T-helper 2 cell treated with Interferon-gamma antibody and Interleukin-4, amounts not matched to agents 5 μg/mL and 100 μg/mL, for 36 hours (primary cell): ENCODE results near the gene KRT38.

ENCODE experiments used
- DNase-seq: peaks from one replicate; pipeline ENCODE4 v3.0.0; 2021; ENCODE audit warnings: low spot score
- H3K27ac Mint-ChIP-seq: one replicate; pipeline ENCODE4 v1.8.0; 2021; ENCODE audit warnings: mild to moderate bottlenecking, mixed read lengths
- H3K27me3 Mint-ChIP-seq: one replicate; pipeline ENCODE4 v1.8.0; 2021; ENCODE audit warnings: low read depth, mixed read lengths
- H3K36me3 Mint-ChIP-seq: one replicate; pipeline ENCODE4 v1.8.0; 2021; ENCODE audit warnings: low read depth, mixed read lengths
- H3K4me1 Mint-ChIP-seq: one replicate; pipeline ENCODE4 v1.8.0; 2021; ENCODE audit warnings: low read depth, mixed read lengths
- H3K4me3 Mint-ChIP-seq: one replicate; pipeline ENCODE4 v1.8.0; 2022; ENCODE audit warnings: mild to moderate bottlenecking, moderate library complexity, mixed read lengths
- H3K9me3 Mint-ChIP-seq: one replicate; pipeline ENCODE4 v1.8.0; 2021; ENCODE audit warnings: mixed read lengths

The KRT38 gene

DNA sequence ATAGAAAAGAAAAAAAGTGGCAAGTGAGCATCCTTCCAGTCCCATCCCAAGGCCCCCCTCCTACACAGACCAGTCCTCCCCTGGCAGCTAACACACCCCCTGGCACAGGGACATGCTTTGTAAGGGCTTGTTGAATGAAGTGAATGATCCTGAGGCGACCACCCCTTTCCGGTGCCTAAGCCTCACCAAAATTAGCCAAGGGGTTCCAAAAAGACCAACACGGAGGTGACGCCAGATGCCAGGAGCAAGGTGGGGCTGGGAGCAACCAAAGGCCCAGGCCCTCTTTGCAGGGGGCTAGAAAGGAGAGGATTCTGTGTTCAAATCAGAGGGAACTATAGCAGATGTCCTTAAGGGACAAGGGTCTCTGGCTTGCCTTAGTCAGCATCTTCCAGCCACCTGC lies 34.6 kb upstream of the KRT38 start:
- H3K4me3 Mint-ChIP-seq, result no peak overlapping the region
- no peaks in the 10 kb centered on the region for H3K36me3 Mint-ChIP-seq
- H3K4me1 Mint-ChIP-seq, result no peaks in the 10 kb centered on the region
- DNase-seq, result no peak
- no peaks in the 10 kb centered on the region for H3K9me3 Mint-ChIP-seq
- no peak overlapping the region for H3K27ac Mint-ChIP-seq
- peaks cover 3% of the 10 kb centered on the region for H3K27me3 Mint-ChIP-seq

- DNase-seq, result no peak
- Mint-ChIP-seq H3K9me3 (no peaks in the 10 kb centered on the region), H3K36me3 (no peaks in the 10 kb centered on the region), H3K4me1 (no peaks in the 10 kb centered on the region), H3K27ac (no peak overlapping the region), H3K27me3 (peaks cover 3% of the 10 kb centered on the region), H3K4me3 (no peak overlapping the region)
These were observed 34.1 kb upstream of the KRT38 start for GRCh38 chr17:41474863-41475262.

DNA sequence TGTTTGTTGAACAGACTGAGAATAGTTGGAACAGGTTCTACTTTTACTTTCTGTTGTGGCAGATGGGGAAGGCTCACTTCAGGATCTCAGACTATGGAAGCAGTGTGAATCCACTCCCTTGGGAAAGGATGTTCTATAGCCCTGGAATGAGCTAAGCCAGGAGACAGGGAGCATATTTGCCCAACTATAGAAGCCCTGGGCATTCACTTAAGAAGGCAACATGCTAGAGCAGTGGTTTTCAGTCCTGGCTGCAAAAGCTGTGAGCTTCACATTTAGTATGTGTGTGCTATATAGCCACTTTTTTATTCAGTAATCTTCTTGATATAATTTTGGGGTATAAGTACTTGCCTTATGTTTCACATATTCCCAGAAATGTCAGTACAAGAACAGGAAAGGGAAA lies 27.6 kb upstream of the KRT38 start:
- no peak for DNase-seq
- H3K27ac Mint-ChIP-seq, result no peak overlapping the region
- H3K36me3 Mint-ChIP-seq, result no peaks in the 10 kb centered on the region
- peaks cover 5% of the 10 kb centered on the region for H3K27me3 Mint-ChIP-seq
- H3K4me3 Mint-ChIP-seq, result no peak overlapping the region
- H3K9me3 Mint-ChIP-seq, result no peaks in the 10 kb centered on the region
- no peaks in the 10 kb centered on the region for H3K4me1 Mint-ChIP-seq

- no peaks in the 10 kb centered on the region for H3K9me3 Mint-ChIP-seq
- H3K36me3 Mint-ChIP-seq, result no peaks in the 10 kb centered on the region
- no peak overlapping the region for H3K27ac Mint-ChIP-seq
These were observed 26.8 kb upstream of the KRT38 start for GRCh38 chr17:41467561-41467960.

DNA sequence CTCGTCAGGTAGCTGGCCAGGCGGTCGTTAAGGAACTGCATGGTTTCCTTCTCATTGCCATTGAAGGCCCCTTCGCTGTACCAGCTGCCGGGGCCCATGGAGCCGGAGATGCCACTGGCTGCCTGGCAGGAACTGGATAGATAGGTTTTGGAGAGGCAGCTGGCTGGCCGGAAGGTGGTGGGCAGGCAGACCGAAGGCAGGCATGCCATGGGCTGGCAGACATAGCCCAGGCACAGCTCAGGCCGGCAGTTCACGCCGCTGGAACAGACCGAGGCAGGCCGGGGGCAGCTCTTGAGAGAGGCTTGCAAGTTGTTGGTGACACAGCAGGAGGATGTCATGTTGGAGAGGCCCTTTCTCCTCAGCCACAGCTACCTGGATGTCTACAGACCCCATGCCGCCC lies 26.2 kb upstream of the KRT38 start, which contains the start of gene KRT32:
TSS of gene KRT32 (minus strand) at position 399 of the 400 bp plus-strand sequence. CDS start at position 338, 61 bp downstream.
- no peaks in the 10 kb centered on the region for H3K4me1 Mint-ChIP-seq
- DNase-seq, result no peak
- no peaks in the 10 kb centered on the region for H3K36me3 Mint-ChIP-seq
- H3K27me3 Mint-ChIP-seq, result peaks cover 5% of the 10 kb centered on the region
- no peak within 1 kb of the TSS for H3K27ac Mint-ChIP-seq
- no peaks in the 10 kb centered on the region for H3K9me3 Mint-ChIP-seq
- H3K4me3 Mint-ChIP-seq, result no peak within 1 kb of the TSS

More at GRCh38 chr17:41467561-41467960, 26.8 kb upstream of the KRT38 start:
- no peak overlapping the region for H3K4me3 Mint-ChIP-seq
- DNase-seq, result no peak
- peaks cover 5% of the 10 kb centered on the region for H3K27me3 Mint-ChIP-seq
- no peaks in the 10 kb centered on the region for H3K4me1 Mint-ChIP-seq

GRCh38 chr17:41464682-41465081 lies 23.9 kb upstream of the KRT38 start:
- no peak overlapping the region for H3K4me3 Mint-ChIP-seq

GRCh38 chr17:41464173-41464572 lies 23.4 kb upstream of the KRT38 start:
- peaks cover 3% of the 10 kb centered on the region for H3K27me3 Mint-ChIP-seq
- DNase-seq, result no peak
- H3K4me3 Mint-ChIP-seq, result no peak overlapping the region
- H3K9me3 Mint-ChIP-seq, result no peaks in the 10 kb centered on the region
- H3K27ac Mint-ChIP-seq, result no peak overlapping the region
- no peaks in the 10 kb centered on the region for H3K36me3 Mint-ChIP-seq
- H3K4me1 Mint-ChIP-seq, result no peaks in the 10 kb centered on the region

More at GRCh38 chr17:41464682-41465081, 23.9 kb upstream of the KRT38 start:
- Mint-ChIP-seq H3K9me3 (no peaks in the 10 kb centered on the region), H3K36me3 (no peaks in the 10 kb centered on the region), H3K27me3 (peaks cover 3% of the 10 kb centered on the region), H3K4me1 (no peaks in the 10 kb centered on the region), H3K27ac (no peak overlapping the region)
- no peak for DNase-seq

DNA sequence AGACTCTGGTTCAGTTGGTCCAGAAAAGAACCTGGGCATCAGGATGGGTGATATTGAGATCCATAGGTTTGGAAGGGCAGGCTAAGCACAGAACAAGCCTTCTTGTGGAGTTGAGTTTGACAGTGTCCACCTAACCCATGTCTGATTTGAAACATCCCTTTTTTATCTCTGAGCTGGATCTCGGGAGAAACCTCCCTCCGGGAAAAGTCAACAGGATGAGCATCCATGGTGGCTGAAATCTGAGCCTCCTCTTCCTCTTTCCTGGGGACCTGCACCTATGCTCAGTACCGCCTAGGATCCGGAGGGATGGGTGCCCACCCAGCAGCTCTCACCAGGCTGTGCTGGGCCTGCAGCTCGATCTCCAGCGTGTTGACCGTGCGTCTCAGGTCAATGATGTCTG lies 23.0 kb upstream of the KRT38 start:
- Mint-ChIP-seq H3K4me3 (no peak overlapping the region), H3K36me3 (no peaks in the 10 kb centered on the region), H3K4me1 (no peaks in the 10 kb centered on the region), H3K9me3 (no peaks in the 10 kb centered on the region), H3K27me3 (peaks cover 3% of the 10 kb centered on the region), H3K27ac (no peak overlapping the region)
- no peak for DNase-seq

- no peaks in the 10 kb centered on the region for H3K4me1 Mint-ChIP-seq
- H3K36me3 Mint-ChIP-seq, result no peaks in the 10 kb centered on the region
- H3K9me3 Mint-ChIP-seq, result no peaks in the 10 kb centered on the region
- no peak for DNase-seq
- no peak overlapping the region for H3K27ac Mint-ChIP-seq
- no peak overlapping the region for H3K4me3 Mint-ChIP-seq
- no peaks in the 10 kb centered on the region for H3K27me3 Mint-ChIP-seq
These were observed 21.9 kb upstream of the KRT38 start for GRCh38 chr17:41462705-41463104.

GRCh38 chr17:41457676-41458075 lies 16.9 kb upstream of the KRT38 start:
- Mint-ChIP-seq H3K4me1 (no peaks in the 10 kb centered on the region), H3K36me3 (no peaks in the 10 kb centered on the region), H3K4me3 (no peak overlapping the region), H3K27ac (no peak overlapping the region), H3K9me3 (no peaks in the 10 kb centered on the region), H3K27me3 (peaks cover 4% of the 10 kb centered on the region)
- no peak for DNase-seq

DNA sequence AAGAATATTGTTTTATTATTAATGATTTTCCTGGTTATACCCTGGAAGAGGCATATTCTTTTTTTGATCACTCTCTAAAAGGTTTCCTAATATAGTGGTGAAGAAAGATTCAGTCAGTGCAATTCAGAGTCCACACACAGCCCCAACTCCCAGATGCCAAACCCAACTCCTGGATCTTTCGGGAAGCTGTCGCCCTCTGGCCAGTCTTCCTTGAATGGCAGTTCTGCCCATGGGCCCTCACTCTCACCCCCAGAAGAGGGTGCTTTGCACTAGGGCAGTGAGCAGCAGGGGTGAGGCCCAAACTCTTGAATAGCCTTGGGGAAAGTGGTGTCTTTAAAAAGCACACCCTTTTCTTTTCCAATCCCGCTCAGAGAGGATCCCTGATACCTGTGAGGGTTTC lies 15.4 kb upstream of the KRT38 start:
- Mint-ChIP-seq H3K4me1 (no peaks in the 10 kb centered on the region), H3K36me3 (no peaks in the 10 kb centered on the region), H3K27me3 (peaks cover 8% of the 10 kb centered on the region), H3K4me3 (no peak overlapping the region), H3K27ac (no peak overlapping the region), H3K9me3 (no peaks in the 10 kb centered on the region)
- no peak for DNase-seq

DNA sequence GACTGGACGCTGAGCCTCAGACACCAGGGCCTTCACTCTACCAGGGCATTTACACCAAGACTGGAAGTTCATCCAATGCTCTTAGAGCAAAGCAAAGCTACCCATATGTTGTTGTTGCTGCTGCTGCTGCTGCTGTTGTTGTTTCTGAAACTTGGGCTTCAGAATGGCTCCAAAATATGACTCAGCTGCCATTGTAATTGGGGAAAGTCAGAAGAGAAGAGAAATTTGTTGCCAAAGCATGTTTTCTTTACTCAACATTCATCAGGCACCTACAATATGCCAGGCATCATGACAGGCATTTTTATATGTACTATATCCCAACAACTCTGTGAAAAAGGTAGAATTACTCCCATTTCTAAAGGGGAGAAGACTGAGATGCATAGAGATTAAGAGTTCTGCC lies 14.5 kb upstream of the KRT38 start:
- Mint-ChIP-seq H3K27me3 (peaks cover 14% of the 10 kb centered on the region), H3K4me3 (no peak overlapping the region), H3K36me3 (no peaks in the 10 kb centered on the region), H3K4me1 (no peaks in the 10 kb centered on the region), H3K27ac (no peak overlapping the region), H3K9me3 (no peaks in the 10 kb centered on the region)
- DNase-seq, result no peak

DNA sequence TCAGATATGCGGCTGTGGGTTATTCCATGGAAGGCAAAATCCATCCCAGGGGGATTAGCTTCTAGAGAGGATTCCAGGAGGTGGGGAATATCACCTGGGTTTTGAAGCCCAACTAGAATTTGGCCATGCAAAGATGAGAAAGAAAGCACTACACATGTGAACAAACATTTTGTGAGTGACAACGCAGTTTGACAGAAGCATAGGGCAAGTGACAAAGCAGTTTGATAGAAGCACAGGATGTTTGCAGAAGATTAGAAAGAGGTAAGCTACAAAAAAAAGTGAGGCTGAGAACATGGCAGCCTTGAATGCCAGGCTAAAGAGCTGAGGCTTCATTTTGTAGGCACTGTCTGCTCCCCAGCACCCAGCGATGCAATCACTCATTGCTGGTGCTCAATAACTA lies 12.3 kb upstream of the KRT38 start:
- Mint-ChIP-seq H3K27me3 (peaks cover 14% of the 10 kb centered on the region), H3K27ac (no peak overlapping the region), H3K36me3 (no peaks in the 10 kb centered on the region), H3K4me3 (no peak overlapping the region), H3K4me1 (no peaks in the 10 kb centered on the region), H3K9me3 (no peaks in the 10 kb centered on the region)
- DNase-seq, result no peak

- Mint-ChIP-seq H3K36me3 (no peaks in the 10 kb centered on the region), H3K9me3 (no peaks in the 10 kb centered on the region), H3K27ac (no peak overlapping the region), H3K27me3 (peaks cover 14% of the 10 kb centered on the region), H3K4me3 (no peak overlapping the region), H3K4me1 (no peaks in the 10 kb centered on the region)
- no peak for DNase-seq
These were observed 11.5 kb upstream of the KRT38 start for GRCh38 chr17:41452281-41452680.

DNA sequence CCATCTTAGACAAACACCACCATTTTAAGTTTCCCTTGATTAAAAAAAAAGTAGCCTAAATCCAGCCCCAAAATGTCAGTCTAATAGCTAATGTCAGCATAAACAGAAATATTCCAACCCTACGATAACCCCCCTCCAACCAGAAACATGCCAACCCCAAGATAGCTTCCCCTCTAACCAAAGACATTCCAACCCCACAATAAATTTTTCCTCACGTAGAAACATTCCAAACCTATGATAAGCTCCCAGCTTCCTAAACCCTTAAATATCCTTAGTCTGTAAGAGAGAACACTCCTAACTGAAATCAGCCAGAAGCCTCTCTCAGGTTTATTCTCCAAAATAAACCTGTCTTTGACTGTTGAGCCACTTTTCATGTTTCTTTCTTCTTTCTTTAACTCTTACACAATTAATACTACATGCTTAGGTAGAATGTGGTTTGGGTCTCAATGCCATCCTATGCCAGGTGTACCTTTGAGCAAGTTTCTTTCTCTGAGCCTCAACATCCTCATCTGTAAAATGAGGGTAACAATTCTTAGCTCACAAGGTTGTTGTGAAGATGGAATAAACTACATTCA lies 10.5 kb upstream of the KRT38 start:
- H3K4me1 Mint-ChIP-seq, result no peaks in the 10 kb centered on the region
- no peak for DNase-seq
- peaks cover 14% of the 10 kb centered on the region for H3K27me3 Mint-ChIP-seq
- H3K4me3 Mint-ChIP-seq, result no peak overlapping the region
- no peak overlapping the region for H3K27ac Mint-ChIP-seq
- H3K9me3 Mint-ChIP-seq, result no peaks in the 10 kb centered on the region
- no peaks in the 10 kb centered on the region for H3K36me3 Mint-ChIP-seq
